ENCODE data around the gene EEF1G.
A peak's percentile ranks its signal among the peaks of the same experiment; 100 is the strongest.
"Not testable (repeated sequence)": the region's sequence is repeated elsewhere in the genome, so short reads cannot be mapped to it uniquely, and the experiment has no call there.

EEF1G gene

GRCh38 chr11:62578541-62578940 is 4.8 kb upstream of the EEF1G start:
- DNase-seq (ENCODE audit: low read depth in 3 of 3) = no peak

DNA sequence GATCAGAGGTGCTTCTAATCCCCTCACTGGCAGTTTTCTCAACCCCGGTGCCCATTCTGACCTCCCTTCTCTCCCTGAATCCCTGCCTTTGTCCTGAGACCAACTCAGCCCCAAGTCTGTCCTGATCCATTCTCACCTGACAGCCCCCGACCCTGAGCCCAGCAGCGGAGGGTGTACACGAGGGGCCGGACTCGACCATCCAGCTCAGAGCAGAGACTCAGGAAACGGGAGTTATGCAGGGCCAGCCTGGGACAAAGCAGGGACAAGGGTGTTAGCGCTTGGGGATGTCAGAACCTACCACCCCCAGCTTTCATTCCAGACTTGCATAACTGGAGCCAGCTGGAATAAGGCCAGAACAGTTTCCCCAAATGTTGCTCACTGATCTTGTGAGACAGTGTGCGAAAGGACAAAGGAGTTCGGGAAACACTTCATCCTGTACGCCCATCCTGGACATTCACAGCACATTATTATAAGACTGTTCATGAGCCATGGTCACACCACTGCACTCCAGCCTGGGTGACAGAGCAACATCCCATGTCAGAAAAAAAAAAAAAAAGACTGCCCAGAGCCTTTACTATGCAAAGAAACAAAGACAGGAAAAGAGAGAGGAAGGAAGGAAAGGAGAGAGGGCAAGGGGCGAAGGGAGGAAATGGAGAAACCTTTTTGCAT is 3.5 kb upstream of the EEF1G start:
- no peak for DNase-seq (ENCODE audit: low read depth in 3 of 3)

DNA sequence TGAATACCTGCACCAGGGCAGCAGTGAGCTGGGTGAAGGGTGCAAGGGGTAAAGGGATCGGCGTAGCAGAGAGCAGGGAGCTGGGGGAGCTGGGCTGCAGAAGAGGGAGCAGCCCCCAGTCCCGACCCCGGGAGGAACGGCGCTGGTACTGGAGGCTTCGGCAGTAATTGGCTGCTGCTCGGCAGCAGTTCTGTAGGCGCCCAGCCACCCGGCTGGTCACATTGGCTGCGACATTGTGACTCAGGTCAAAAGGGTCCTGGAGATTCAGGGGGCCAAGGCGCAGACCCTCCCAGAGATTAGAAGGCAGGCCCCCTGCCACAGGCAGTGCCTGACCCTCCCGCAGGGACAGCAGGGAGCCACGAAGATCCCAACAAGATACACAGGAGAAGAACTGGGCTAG is 2.1 kb upstream of the EEF1G start:
- no peak for DNase-seq (ENCODE audit: low read depth in 3 of 3)

- DNase-seq (ENCODE audit: low read depth in 3 of 3) = no peak
Measured at GRCh38 chr11:62575156-62575555, 1.5 kb upstream of the EEF1G start.

- no peak for DNase-seq (ENCODE audit: low read depth in 3 of 3)
Measured at GRCh38 chr11:62574363-62575071, 826 bp upstream of the EEF1G start.

DNA sequence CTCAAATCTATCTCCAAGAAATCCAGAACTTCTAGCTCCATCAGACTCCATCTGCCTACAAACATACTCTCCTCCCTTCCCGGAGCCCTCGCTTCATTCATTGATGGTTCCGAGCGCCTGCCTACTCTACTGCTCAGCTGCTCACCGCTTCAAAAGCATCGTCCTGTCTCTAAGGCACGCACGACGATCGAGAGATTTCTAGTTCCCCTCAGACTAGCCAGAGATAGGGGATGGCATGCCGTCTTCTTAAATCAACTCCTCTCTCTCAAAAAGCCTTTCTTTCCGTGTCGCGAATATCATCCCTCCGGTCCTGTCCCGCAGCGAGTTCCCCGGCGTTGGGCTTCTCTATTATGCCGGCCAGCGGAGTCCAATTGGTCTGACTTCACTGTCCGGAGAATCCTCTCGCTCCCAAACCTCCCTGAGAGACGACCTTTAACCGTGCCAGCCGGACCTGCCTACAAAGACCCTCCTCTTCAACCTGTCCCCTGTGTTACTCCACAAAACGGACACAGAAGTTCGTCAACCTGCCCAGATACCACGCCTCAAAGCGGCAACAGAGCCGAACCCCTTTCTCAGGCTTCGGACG is 592 bp downstream of the EEF1G start:
- DNase-seq (ENCODE audit: low read depth in 3 of 3) = no peak

- no peak for DNase-seq (ENCODE audit: low read depth in 3 of 3)
Measured at GRCh38 chr11:62572431-62572830, 1.3 kb downstream of the EEF1G start.

- DNase-seq (ENCODE audit: low read depth in 3 of 3) = not testable (repeated sequence)
Measured at GRCh38 chr11:62571493-62571892, 2.2 kb downstream of the EEF1G start.

DNA sequence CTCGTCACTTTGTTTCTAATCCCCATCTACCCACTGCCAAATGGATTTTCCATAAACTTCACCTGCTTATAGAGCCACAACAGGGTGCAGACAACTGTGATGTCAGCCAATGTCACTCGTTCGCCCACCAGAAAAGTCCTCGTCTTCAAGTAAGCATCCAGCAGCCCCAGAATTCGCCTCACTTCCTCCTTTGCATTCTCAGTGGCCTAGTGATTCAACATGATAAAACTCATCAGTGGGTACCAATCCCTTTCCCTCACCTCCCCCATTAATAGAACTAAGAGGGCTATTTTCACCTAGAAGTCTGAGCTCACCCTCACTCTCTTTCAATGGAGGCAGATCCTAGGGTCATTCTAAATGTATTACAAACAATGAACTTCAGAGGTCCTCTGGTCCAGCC is 2.8 kb downstream of the EEF1G start:
- not testable (repeated sequence) for DNase-seq (ENCODE audit: low read depth in 3 of 3)

DNA sequence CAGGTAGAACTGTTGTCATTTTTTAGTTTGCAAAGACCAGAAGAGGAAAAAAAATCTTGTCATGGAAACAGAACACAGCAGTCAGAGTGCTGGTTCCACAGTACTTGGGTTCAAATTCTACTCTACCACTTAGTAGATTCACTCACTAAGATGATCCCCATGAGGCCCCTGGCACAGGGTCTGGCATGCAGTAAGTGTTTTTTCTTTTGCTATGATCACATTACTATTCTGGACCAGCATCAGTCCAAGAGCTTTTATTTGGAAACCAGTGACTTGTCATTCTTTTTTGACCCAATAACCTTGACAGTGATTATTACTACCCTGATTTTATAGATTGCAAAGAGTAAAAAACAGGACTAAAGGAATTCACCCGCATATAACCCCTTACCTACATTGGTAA is 4.1 kb downstream of the EEF1G start:
- DNase-seq (ENCODE audit: low read depth in 3 of 3) = no peak

DNA sequence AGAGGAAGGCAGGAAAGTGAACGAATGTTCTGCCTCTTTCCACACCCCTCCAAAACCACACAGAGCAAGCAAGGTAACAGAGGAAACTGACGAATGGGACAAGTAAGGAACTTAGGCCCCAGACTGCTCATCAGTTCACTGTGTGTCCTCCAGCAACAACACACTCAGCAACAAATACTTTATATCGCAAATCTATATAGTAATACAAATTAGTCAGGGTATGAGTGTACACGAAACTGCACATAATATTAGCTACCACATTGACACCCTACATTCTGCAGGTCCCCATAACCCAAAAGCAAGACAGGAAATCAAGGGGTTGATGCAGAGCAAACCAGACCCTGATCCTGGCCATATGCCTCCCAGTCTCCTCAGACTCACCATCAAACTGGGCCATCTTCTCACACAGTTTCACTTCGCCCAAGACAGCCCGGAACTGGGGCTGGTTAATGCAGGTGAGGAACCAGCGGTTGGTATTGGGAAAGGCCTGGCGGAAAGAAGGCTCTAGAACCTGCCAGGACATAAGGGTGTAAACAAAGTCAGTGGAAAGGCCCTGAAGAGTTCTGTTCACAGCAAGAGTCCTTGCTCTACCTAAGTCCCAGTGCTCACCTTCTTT is 6.6 kb downstream of the EEF1G start:
- DNase-seq (ENCODE audit: low read depth in 3 of 3) = no peak

DNA sequence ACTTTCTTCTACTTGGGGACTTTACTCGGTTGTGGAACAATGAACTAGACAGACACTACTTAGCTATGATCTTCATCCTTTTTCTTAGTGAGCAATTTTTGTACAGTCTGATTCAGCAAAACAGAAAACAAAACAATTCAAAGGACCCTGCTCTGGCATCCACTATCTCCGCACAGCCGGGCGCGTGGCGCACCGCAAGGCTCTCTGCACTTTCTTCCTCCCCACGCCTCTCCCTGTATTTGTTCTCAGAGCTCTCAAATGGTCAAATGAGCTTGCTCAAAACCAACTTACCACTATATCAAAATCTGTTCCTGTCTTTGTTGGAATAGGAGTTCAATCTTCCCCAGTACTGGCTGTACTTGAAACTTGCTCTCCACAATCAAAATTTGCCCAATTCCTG is 7.4 kb downstream of the EEF1G start:
- no peak for DNase-seq (ENCODE audit: low read depth in 3 of 3)

DNA sequence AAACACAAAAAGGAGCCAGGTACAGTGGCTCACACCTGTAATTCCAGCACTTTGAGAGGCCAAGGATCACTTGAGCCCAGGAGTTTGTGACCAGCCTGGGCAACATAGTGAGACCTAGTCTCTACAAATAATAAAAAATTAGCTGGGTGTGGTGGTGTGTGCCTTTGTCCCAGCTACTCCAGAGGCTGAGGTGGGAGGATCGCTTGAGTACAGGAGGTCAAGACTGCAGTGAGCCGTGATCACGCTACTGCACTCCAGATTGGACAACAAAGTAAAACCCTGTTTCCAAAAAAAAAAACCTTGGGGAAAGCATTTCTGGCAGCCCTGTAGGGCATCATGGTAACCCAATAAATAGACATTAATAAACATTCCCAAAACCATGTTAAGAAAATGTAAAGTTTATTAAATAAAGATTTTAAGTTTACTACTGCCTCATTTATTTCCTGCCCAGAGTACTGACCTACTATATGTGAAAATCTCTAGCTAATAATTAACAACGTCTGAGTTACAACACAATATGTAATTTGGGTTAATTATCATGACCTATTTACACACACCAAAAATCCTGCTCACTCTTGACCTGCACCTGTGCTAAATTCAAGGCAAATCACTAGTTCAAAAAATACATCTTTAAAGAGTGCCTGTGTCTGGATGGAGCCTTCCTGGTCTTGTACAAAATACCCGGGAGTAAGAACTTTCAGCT is 8.4 kb downstream of the EEF1G start:
- DNase-seq (ENCODE audit: low read depth in 3 of 3) = no peak

- not testable (repeated sequence) for DNase-seq (ENCODE audit: low read depth in 3 of 3)
Measured at GRCh38 chr11:62561677-62562230, 11.9 kb downstream of the EEF1G start.

- DNase-seq (ENCODE audit: low read depth in 3 of 3) = peak in 2 of 3 experiments; percentile 64 to 68
Measured at GRCh38 chr11:62560566-62561103, 13.1 kb downstream of the EEF1G start.

DNA sequence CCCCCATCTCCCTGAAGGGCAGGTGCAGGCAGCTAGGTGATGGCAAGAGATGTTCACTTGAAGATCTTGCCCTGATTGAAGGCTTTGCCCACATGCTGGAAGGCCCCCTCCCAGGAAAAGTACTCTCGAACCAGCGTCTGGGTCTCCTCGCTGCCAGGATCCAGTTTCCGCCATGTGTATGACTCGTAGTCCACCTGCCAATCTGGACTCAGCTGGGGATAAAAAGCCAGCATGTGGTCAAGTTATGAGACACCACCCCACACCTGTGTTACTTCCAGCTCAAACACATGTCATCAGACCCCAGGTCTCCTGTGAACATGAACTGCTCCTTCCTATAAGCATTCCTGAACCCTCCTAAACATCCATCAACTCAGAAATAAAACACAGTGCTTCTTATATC is 14.1 kb downstream of the EEF1G start:
- not testable (repeated sequence) for DNase-seq (ENCODE audit: low read depth in 3 of 3)

- DNase-seq (ENCODE audit: low read depth in 3 of 3) = no peak
Measured at GRCh38 chr11:62559204-62559603, 14.5 kb downstream of the EEF1G start.

DNA sequence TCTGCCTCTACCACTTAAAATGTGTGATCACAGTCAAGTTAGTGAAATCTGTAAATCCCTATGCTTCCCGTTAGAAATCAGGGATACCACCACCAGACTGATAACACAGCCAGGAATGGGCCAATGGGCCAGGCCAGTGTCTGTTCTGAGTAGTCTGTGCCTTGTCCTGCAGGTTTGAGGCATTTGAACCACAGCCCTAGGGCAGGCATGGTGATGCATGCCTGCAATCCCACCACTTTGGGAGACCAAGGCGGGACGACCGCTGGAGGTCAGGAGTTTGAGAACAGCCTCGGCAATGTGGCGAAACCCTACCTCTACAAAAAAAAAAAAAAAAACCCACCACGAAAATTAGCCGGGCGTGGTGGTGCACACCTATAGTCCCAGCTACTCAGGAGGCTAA is 15.0 kb downstream of the EEF1G start:
- no peak for DNase-seq (ENCODE audit: low read depth in 3 of 3)

DNA sequence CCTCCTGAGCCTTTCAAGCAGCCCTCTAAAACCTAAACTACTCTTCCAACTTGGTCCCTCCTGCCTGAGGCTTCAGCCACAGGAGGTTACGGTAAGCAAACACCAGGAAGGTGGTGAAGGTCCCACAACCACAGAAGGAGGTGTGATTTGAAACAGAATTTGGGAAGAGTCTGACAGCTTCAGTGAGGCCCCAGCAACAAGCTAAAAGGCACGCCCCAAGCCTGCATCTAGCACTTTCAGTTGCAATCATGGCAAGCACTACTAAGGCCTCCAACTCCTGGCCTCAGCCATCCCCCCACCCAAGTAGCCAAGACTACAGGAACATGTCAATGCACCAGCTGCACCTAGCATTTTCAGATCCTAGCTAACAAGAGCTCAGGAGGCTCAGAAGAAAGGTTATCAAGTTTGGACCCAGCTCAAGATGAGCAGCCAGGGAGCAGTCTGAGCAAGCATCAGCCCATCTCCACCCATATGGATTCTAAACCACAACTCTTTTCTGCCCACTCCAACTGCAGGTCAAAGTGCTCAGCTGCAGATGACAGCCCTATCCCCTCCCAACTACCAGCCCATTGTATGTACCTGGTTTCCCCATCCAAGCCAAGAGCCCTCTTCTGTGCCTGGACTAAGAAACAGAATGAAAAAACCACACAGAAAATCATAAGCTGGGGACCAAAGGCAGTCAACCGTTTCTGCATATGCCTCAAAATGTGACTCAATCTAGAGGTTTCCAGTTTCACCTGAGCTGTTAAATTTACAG is 16.6 kb downstream of the EEF1G start:
- DNase-seq (ENCODE audit: low read depth in 3 of 3) = no peak

DNA sequence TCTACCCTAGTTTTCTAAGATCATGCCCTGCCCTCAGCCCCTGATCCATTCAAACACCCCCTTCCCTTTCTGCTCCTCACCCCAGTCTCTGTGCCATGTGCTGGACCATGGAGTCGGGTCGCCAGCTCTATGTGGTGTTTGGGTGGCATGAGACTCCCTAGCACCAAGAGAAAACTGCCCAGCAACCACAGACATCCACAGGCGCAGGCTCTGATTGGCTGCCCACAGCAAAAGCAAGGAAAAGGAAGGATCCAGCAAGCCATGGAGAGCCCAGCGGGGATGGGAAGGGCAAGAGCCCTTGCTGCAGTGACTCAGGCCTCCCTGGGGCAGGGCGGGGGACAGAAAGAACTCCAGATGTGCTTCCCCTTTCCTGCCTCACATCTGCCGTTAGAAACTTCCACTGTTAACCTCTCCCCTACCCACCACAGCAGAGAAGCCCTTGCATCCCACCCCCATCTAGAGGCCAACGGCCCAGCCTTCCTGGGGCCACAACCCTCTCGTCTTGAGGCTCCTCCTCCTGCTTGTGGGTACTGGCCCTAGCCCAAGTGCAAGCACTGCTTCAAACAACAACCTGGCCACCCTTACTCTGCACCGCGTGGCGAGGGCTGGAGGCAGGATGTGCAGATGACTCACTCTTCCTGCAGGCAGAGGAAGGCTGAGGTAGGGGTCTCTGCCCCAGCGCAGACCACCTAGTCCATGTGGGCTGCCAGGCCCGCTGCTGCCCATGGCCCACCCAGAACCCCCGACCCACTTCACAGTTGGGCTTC is 17.4 kb downstream of the EEF1G start:
- DNase-seq (ENCODE audit: low read depth in 3 of 3) = peak in 1 of 3 experiments; percentile 83

All from stimulated activated CD4-positive, alpha-beta T cell treated with anti-CD3 and anti-CD28 coated beads, TNF-alpha, amount 100 ng/mL, for 24 hours (primary cell).